ENCODE measurements around the gene RAP1GAP2. TPM values are rescaled to one million over a fixed set of nuclear protein-coding genes. Genes with fewer than 3 reads are reported as not detected.

RAP1GAP2 gene
- total RNA-seq, 4 donors from 2014 or later, result 4.9 to 12.4 (median 10.0) TPM

DNA sequence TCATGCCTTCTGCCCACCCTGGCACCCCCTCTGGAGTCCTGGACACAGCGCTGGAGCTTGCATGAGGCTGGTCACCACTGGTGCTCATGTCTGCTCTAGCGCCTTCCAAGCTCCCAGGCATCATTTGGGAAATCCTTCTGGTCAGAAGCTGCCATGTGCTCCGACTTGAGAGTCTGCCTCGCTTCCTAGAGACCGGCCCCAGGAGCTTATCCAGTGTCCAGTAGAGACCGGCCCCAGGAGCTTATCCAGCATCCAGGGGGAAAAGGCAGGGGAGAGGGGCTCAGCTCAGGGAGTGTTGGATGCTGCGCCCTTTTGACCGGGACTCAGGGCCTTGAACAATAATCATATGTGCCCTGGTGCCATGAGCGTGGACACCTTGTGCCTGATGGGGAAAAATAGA is 106.3 kb downstream of the RAP1GAP2 start:
- no peak for DNase-seq
- no peaks in the 10 kb centered on the region for H3K9me3 ChIP-seq
- intact Hi-C loops (cut with DNase I), result no loop called here
- peaks cover 0 to 6% (median 0%) of the 10 kb centered on the region in 3 donors for H3K4me1 ChIP-seq
- WGBS, 2 donors, result 88 to 93% methylated on average over 4 to 8 of the region's 9 CpGs
- no peak for TF ChIP-seq POLR2A (IDR thresholded peaks at IDR 0.05)
- TF ChIP-seq, protein P1, sequence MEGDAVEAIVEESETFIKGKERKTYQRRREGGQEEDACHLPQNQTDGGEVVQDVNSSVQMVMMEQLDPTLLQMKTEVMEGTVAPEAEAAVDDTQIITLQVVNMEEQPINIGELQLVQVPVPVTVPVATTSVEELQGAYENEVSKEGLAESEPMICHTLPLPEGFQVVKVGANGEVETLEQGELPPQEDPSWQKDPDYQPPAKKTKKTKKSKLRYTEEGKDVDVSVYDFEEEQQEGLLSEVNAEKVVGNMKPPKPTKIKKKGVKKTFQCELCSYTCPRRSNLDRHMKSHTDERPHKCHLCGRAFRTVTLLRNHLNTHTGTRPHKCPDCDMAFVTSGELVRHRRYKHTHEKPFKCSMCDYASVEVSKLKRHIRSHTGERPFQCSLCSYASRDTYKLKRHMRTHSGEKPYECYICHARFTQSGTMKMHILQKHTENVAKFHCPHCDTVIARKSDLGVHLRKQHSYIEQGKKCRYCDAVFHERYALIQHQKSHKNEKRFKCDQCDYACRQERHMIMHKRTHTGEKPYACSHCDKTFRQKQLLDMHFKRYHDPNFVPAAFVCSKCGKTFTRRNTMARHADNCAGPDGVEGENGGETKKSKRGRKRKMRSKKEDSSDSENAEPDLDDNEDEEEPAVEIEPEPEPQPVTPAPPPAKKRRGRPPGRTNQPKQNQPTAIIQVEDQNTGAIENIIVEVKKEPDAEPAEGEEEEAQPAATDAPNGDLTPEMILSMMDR (IDR thresholded peaks at IDR 0.05), result no peak
- H3K27ac ChIP-seq, result no peak overlapping the region
- H3K4me3 ChIP-seq, result no peak overlapping the region
- H3K36me3 ChIP-seq, result no peaks in the 10 kb centered on the region
- no peaks in the 10 kb centered on the region for H3K27me3 ChIP-seq

DNA sequence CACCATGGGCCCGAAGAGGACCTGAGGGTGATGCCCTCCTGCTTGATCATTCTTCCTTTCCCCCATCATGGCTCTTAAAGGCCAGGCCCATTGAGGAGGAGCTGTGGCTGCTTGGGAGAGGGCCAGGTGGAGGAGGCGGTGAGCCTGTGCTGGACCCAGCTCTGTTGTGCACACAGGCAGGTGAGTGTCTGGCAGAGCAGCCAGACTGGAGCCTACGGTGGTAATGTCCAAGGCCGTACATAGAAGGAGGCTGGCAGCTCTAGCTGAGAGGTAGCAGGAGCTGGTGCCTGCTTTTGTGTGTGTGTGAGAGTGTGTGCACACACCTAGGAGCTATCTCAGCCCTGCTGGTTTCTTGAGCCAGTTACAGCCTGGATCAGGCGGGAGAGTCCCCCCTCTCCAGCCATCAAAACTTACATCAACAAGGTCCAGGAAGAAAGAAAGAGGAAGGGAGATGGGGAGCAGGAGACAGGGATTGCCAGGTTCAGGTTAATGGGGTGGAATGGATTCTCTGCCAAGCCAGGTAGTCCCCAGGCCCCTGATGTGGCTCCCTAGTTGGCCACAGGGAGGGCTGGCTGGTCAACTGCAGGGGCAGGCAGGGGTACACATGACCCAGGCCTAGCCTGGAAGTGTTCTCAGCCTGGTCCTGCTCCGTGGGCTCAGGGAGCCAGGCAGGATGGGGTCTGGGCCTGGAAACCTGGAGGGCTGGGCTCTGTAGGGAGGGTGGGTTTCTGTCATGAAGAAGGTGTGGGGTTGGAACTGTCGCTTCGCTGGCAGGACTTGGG is 107.1 kb downstream of the RAP1GAP2 start:
- H3K9me3 ChIP-seq, result no peaks in the 10 kb centered on the region
- DNase-seq, result no peak
- H3K4me3 ChIP-seq, result no peak overlapping the region
- TF ChIP-seq, protein P1 (IDR thresholded peaks at IDR 0.05), result no peak
- no peak for TF ChIP-seq POLR2A (IDR thresholded peaks at IDR 0.05)
- H3K36me3 ChIP-seq, result no peaks in the 10 kb centered on the region
- intact Hi-C loops (cut with DNase I), result no loop called here
- H3K4me1 ChIP-seq, result peaks cover 0 to 6% (median 0%) of the 10 kb centered on the region in 3 donors
- H3K27me3 ChIP-seq, result no peaks in the 10 kb centered on the region
- no peak overlapping the region for H3K27ac ChIP-seq
- 82 to 85% methylated on average over 3 to 4 of the region's 8 CpGs for WGBS, 2 donors

DNA sequence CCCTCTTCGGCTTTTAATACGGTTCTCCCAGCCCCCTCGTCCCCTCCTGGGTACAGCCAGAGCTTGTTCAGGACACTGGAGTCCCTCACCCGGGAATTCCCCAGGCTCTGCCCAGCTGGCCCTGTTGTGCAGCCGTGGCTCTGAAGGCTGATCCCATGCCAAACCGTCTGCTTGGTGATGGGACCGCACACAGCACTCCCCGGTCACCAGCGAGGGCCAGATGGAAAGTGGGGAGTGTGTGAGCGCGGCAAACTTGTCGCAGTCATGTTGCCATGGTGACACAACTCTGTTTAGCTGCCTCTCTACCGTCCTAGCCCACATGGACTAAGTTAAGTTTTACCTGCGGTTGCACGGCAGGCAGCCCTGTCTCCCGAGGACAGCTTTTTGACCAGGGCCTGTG is 107.9 kb downstream of the RAP1GAP2 start:
- Histone ChIP-seq H3K36me3 (no peaks in the 10 kb centered on the region), H3K27ac (no peak overlapping the region), H3K9me3 (no peaks in the 10 kb centered on the region), H3K4me3 (no peak overlapping the region), H3K27me3 (no peaks in the 10 kb centered on the region), H3K4me1 (peaks cover 0 to 6% (median 0%) of the 10 kb centered on the region in 3 donors)
- intact Hi-C loops (cut with DNase I), result no loop called here
- TF ChIP-seq, protein P1 (IDR thresholded peaks at IDR 0.05), result no peak
- no peak for TF ChIP-seq POLR2A (IDR thresholded peaks at IDR 0.05)
- 44 to 47% methylated on average over 3 to 13 of the region's 16 CpGs for WGBS, 2 donors
- DNase-seq, result no peak

DNA sequence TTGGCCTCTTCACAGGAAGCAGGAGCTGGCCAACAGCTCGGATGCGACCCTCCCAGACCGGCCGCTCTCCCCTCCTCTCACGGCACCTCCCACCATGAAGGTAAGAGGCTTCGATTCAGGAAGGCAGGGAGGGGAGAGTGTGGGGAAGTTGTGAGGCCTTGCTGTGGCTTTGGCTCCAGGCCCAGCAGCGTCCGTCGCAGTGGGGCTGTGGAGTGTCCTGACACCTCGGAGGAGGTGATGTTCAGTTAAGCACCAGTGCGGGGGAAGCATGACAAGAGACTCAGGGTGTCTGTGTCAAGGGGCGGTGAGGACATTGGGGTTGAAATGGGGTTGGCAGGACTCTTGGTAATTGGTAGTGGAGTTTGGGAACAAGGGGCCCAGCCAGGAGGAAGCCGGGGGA is 109.0 kb downstream of the RAP1GAP2 start:
- Histone ChIP-seq H3K4me3 (no peak overlapping the region), H3K36me3 (no peaks in the 10 kb centered on the region), H3K4me1 (peaks cover 0 to 6% (median 0%) of the 10 kb centered on the region in 3 donors), H3K27ac (peak overlapping the region in 1 of 4 donors; percentile 11), H3K9me3 (no peaks in the 10 kb centered on the region), H3K27me3 (no peaks in the 10 kb centered on the region)
- intact Hi-C loops (cut with DNase I), result no loop called here
- TF ChIP-seq POLR2A (IDR thresholded peaks at IDR 0.05), result no peak
- TF ChIP-seq, protein P1 (IDR thresholded peaks at IDR 0.05), result no peak
- DNase-seq, result no peak
- WGBS, 2 donors, result 70 to 90% methylated on average over 5 to 10 of the region's 13 CpGs

DNA sequence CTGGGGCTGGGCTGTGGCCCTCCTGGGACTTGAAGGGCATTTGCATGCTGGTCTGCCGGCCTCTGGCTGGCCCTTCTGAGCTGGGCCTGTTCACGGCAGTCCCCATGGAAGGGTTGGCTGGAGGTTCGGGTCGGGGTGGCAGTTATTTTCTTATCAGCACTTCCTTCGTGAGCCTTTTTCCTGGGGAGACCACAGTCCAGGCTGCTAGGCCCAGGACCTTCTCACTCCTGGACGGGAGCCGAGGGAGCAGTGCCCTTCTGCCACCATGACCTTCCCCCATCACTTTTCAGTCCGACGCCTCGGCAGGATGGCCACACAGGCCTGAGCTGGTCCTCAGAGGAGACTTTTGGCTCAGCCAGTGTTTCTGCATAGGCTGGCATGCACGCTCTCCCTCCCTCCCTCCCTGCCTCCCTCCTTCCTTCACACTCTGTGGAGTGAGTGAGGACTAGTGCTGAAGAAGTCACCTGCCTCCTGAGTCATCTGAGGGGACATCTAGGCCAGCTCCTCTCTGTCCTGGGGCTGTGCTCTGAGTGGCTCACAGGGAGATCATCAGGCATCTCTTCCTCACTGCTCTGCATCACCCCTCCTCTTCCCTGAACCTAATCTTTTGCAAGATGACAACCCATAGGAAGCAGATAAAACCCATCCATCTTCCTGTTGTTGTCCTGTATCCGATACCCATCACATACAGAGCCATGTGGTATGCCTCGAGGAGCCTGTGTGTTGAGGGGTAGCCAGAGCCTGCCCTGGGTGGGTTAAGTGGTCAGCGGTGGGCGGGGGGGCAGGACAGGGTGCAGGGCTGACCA is 109.7 kb downstream of the RAP1GAP2 start:
- H3K36me3 ChIP-seq, result no peaks in the 10 kb centered on the region
- DNase-seq, result no peak
- peaks cover 0 to 6% (median 0%) of the 10 kb centered on the region in 3 donors for H3K4me1 ChIP-seq
- no peaks in the 10 kb centered on the region for H3K9me3 ChIP-seq
- no peak overlapping the region for H3K4me3 ChIP-seq
- peak overlapping the region in 1 of 4 donors; percentile 11 for H3K27ac ChIP-seq
- TF ChIP-seq, protein P1 (IDR thresholded peaks at IDR 0.05), result no peak
- TF ChIP-seq POLR2A (IDR thresholded peaks at IDR 0.05), result no peak
- intact Hi-C loops (cut with DNase I), result no loop called here
- H3K27me3 ChIP-seq, result no peaks in the 10 kb centered on the region
- WGBS, 2 donors, result 85% methylated on average over 7 of the region's 15 CpGs; no CpG with 5 or more reads in 1 of the 2 donors
